Naive thymus-derived CD4-positive, alpha-beta T cell (primary cell): ENCODE data around the gene TMTC2. TPM values are rescaled to one million over a fixed set of nuclear protein-coding genes. Genes with fewer than 3 reads are reported as not detected.

Experiments used
- ATAC-seq: fragments of 150-1000 bp; cut with Tn5 transposase; 2 replicates; pipeline ENCODE4 v1.10.0; 2021; ENCODE audit warnings: mild to moderate bottlenecking, moderate library complexity
- CTCF ChIA-PET: fragments of 350-600 bp; sonication (Branson Sonifier 250); formaldehyde crosslinking; loops from one replicate; lab custom pipeline; 2021; ENCODE audit warnings: antibody characterized with exemption; lab: Charles Lee
- POLR2A ChIA-PET: fragments of 350-600 bp; sonication (Branson Sonifier 250); formaldehyde crosslinking; loops from one replicate; lab custom pipeline; 2021; ENCODE audit warnings: antibody characterized with exemption, inconsistent platforms; lab: Charles Lee
- DNase-seq, 9 donors: peaks; one replicate each; pipeline versions ENCODE4 v3.0.0 to v3.0.0-alpha.2; 2020 to 2022; ENCODE audit warnings: mixed read lengths in 1 of 9
- H3K27ac ChIP-seq: one replicate; pipeline ENCODE4 v1.7.0; 2013; ENCODE audit warnings: mild to moderate bottlenecking, low read depth, low read length, moderate library complexity
- H3K27me3 ChIP-seq, 2 donors: one replicate each; pipeline ENCODE4 v1.7.0; 2013; ENCODE audit warnings: low read length in 2 of 2, mild to moderate bottlenecking in 2 of 2, moderate library complexity in 2 of 2; ENCODE audit not compliant: control insufficient read depth in 2 of 2, insufficient read depth in 2 of 2
- H3K36me3 ChIP-seq, 3 experiments: 1 replicate in 2 of 3; 2 replicates in 1 of 3; pipeline ENCODE4 v1.7.0; 2013; ENCODE audit warnings: low read length in 3 of 3, mild to moderate bottlenecking in 3 of 3, moderate library complexity in 1 of 3; ENCODE audit not compliant: insufficient read depth in 3 of 3, control insufficient read depth in 2 of 3
- H3K4me1 ChIP-seq, 2 donors: one replicate each; pipeline ENCODE4 v1.7.0; 2013; ENCODE audit warnings: low read length in 2 of 2, mild to moderate bottlenecking in 2 of 2, moderate library complexity in 1 of 2; ENCODE audit not compliant: control insufficient read depth in 2 of 2, insufficient read depth in 2 of 2
- H3K4me3 ChIP-seq: 2 replicates; pipeline ENCODE4 v1.7.0; 2013; ENCODE audit warnings: mild to moderate bottlenecking, low read length
- H3K9me3 ChIP-seq, 3 experiments: 1 replicate in 2 of 3; 2 replicates in 1 of 3; pipeline ENCODE4 v1.7.0; 2013; ENCODE audit warnings: low read length in 3 of 3; ENCODE audit not compliant: control insufficient read depth in 2 of 3
- H3K27ac Mint-ChIP-seq, 9 donors: one replicate each; pipeline ENCODE4 v1.8.0; 2020 to 2022; ENCODE audit warnings: mixed read lengths in 9 of 9, mild to moderate bottlenecking in 8 of 9, moderate library complexity in 5 of 9, inconsistent platforms in 2 of 9
- H3K27me3 Mint-ChIP-seq, 5 donors: one replicate each; pipeline ENCODE4 v1.8.0; 2021 to 2022; ENCODE audit warnings: mixed read lengths in 5 of 5, mild to moderate bottlenecking in 1 of 5
- H3K36me3 Mint-ChIP-seq, 5 donors: one replicate each; pipeline ENCODE4 v1.8.0; 2020 to 2022; ENCODE audit warnings: mixed read lengths in 5 of 5, mild to moderate bottlenecking in 3 of 5, inconsistent platforms in 1 of 5
- H3K4me1 Mint-ChIP-seq, 7 donors: one replicate each; pipeline ENCODE4 v1.8.0; 2020 to 2022; ENCODE audit warnings: mixed read lengths in 7 of 7, mild to moderate bottlenecking in 3 of 7, inconsistent platforms in 1 of 7
- H3K4me3 Mint-ChIP-seq, 10 donors: one replicate each; pipeline ENCODE4 v1.8.0; 2020 to 2022; ENCODE audit warnings: mild to moderate bottlenecking in 10 of 10, mixed read lengths in 10 of 10, moderate library complexity in 6 of 10, inconsistent platforms in 2 of 10
- H3K9me3 Mint-ChIP-seq, 11 donors: one replicate each; pipeline ENCODE4 v1.8.0; 2020 to 2022; ENCODE audit warnings: mixed read lengths in 11 of 11, mild to moderate bottlenecking in 4 of 11, inconsistent platforms in 1 of 11, moderate library complexity in 1 of 11
- intact Hi-C, 2 donors: fragments of 100-400 bp; cut with micrococcal nuclease; formaldehyde crosslinking; loops; one replicate each; pipeline ENCODE4 v1.15.1; 2023
- polyA plus RNA-seq, 2 donors: library from polyadenylated mRNA; unstranded; fragments of 300-500 nt; fragmentation: Illumina TruSeq; gene quantifications; one replicate each; pipeline ENCODE4 v1.2.3, GENCODE V29; 2021
- total RNA-seq, 6 experiments: library from RNA in 5 of 6; stranded (reverse) in 5 of 6; gene quantifications; 1 replicate in 5 of 6; 2 replicates in 1 of 6; pipeline ENCODE4 v1.2.3 and lab custom pipeline; 2021 to 2026

The TMTC2 gene
- total and polyA plus RNA-seq, 7 experiments from 2014 or later: 3.1 to 11.1 (median 4.7) TPM; not detected in 2

DNA sequence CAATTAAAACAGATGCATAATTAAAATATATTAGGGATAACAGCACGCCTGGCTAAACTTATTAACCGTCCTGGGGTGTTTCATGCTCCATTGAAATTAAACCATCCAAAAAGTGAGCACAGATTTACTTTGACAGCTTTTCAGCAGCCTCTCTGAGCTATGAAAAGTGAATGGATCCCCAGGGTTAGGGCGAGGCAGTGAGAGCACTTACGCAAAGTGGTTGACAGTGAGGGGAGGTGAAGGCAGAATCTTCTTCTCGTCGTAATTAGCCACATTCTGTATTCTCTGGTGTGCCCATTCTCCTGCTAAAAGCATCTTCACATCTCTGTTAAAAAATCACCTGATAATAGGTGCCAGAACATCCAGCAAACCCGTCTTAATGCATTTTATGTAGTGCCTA, 1.9 kb downstream of the TMTC2 start:
- CTCF ChIA-PET: no interaction called here
- POLR2A ChIA-PET: no interaction called here
- peak overlapping the region in 9 of 10 donors; percentile 41 to 99 (median 96) for H3K4me3 Mint-ChIP-seq
- H3K27ac Mint-ChIP-seq: no peak overlapping the region
- Histone ChIP-seq H3K9me3 (no peaks in the 10 kb centered on the region), H3K4me3 (no peak overlapping the region), H3K27me3 (no peaks in the 10 kb centered on the region), H3K4me1 (no peaks in the 10 kb centered on the region), H3K36me3 (peaks cover 0 to 5% (median 0%) of the 10 kb centered on the region in 3 experiments), H3K27ac (no peak overlapping the region)
- DNase-seq (no peak), ATAC-seq (no peak)
- intact Hi-C loops: loop anchor here (5.0 to 10.0 kb wide), 4 partner anchors 309 to 1266 kb away; no protein-coding TSS in a partner anchor
- peaks cover 0 to 6% (median 0%) of the 10 kb centered on the region in 5 donors for H3K27me3 Mint-ChIP-seq
- H3K9me3 Mint-ChIP-seq: no peaks in the 10 kb centered on the region
- H3K36me3 Mint-ChIP-seq: peaks cover 0 to 9% (median 0%) of the 10 kb centered on the region in 5 donors
- peaks cover 9 to 17% (median 12%) of the 10 kb centered on the region in 7 donors for H3K4me1 Mint-ChIP-seq

DNA sequence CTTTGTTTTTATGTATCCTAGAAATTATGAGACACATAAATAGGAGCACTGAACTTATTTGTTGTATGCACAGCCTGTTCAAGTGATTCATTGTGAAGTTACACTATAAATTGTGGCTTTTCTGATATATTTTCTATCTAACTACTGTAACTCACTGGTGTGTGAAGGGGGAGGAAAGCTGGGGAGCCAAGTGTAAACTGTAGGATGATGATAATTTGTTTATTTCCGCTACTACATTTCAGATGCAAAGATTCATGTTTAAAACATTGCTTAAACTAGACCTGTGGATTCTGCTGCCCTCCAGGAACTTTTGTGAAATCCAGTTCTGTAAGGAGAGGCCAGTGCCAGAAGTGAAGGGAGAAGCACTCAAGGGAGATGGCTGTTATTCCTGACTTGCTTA, 3.3 kb downstream of the TMTC2 start:
- no peak overlapping the region for H3K4me3 ChIP-seq
- intact Hi-C loops: no loop called here
- H3K9me3 ChIP-seq: no peaks in the 10 kb centered on the region
- peaks cover 0 to 5% (median 0%) of the 10 kb centered on the region in 3 experiments for H3K36me3 ChIP-seq
- no peak for ATAC-seq
- Mint-ChIP-seq H3K36me3 (peaks cover 0 to 9% (median 0%) of the 10 kb centered on the region in 5 donors), H3K4me3 (no peak overlapping the region), H3K27ac (no peak overlapping the region), H3K4me1 (peaks cover 9 to 17% (median 11%) of the 10 kb centered on the region in 7 donors), H3K27me3 (no peaks in the 10 kb centered on the region), H3K9me3 (no peaks in the 10 kb centered on the region)
- H3K4me1 ChIP-seq: no peaks in the 10 kb centered on the region
- no peak for DNase-seq
- H3K27me3 ChIP-seq: no peaks in the 10 kb centered on the region
- CTCF ChIA-PET: no interaction called here
- H3K27ac ChIP-seq: no peak overlapping the region
- POLR2A ChIA-PET: no interaction called here

DNA sequence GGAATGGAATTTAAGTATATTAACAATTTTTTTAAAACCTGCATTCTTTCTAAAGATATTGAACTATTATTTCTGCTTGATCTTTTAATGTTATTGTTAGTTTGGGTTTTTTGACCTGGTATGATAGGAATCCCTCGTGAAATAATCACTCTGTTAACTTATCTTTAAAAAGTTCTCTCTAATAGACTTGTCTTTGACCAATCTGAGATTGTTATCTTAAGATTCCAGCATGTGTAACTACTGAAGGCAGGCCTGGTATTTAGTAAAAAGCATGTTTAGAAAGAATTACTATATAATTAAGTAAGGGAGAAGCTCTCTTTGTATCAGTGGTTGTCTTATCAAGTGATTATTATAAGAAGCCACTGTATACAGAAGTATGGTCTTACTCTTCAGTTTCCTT, 4.8 kb downstream of the TMTC2 start:
- ChIA-PET CTCF (no interaction called here), POLR2A (interaction anchor here (0.6 kb wide), 1 partner anchor 93 kb away, joined by 3 read pairs; no protein-coding TSS in a partner anchor)
- peaks cover 0 to 5% (median 0%) of the 10 kb centered on the region in 3 experiments for H3K36me3 ChIP-seq
- H3K27me3 ChIP-seq: no peaks in the 10 kb centered on the region
- H3K9me3 ChIP-seq: no peaks in the 10 kb centered on the region
- Mint-ChIP-seq H3K27me3 (no peaks in the 10 kb centered on the region), H3K36me3 (peaks cover 0 to 9% (median 0%) of the 10 kb centered on the region in 5 donors), H3K4me1 (peaks cover 4 to 15% (median 11%) of the 10 kb centered on the region in 7 donors), H3K27ac (no peak overlapping the region), H3K9me3 (no peaks in the 10 kb centered on the region), H3K4me3 (no peak overlapping the region)
- H3K4me1 ChIP-seq: no peaks in the 10 kb centered on the region
- no peak overlapping the region for H3K4me3 ChIP-seq
- H3K27ac ChIP-seq: no peak overlapping the region
- ATAC-seq: no peak
- no peak for DNase-seq
- intact Hi-C loops: no loop called here

DNA sequence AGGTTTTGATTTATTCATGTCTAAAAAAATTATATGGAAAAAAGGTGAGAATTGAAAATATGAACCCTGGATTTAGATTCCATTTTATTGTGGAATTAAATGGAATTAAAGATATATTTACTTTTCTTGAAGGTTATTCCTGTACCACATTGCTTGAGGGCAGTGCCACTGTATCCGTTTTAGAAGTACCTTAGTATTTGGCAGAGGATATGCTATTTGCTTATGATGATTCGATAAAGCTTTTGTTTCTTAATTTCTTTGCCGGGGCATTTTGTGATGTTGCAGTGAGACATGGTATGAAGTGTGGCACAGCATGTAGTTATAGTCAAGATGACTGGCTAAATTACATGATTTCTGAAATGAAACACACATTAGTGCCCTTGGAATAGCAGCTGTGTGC, 7.6 kb downstream of the TMTC2 start:
- DNase-seq (no peak), ATAC-seq (no peak)
- Mint-ChIP-seq H3K4me3 (no peak overlapping the region), H3K9me3 (no peaks in the 10 kb centered on the region), H3K27me3 (no peaks in the 10 kb centered on the region), H3K27ac (no peak overlapping the region), H3K36me3 (peaks cover 0 to 9% (median 0%) of the 10 kb centered on the region in 5 donors), H3K4me1 (peaks cover 0 to 3% (median 0%) of the 10 kb centered on the region in 7 donors)
- POLR2A ChIA-PET: no interaction called here
- H3K4me3 ChIP-seq: no peak overlapping the region
- no peaks in the 10 kb centered on the region for H3K9me3 ChIP-seq
- no peaks in the 10 kb centered on the region for H3K36me3 ChIP-seq
- intact Hi-C loops: no loop called here
- H3K4me1 ChIP-seq: no peaks in the 10 kb centered on the region
- CTCF ChIA-PET: no interaction called here
- no peaks in the 10 kb centered on the region for H3K27me3 ChIP-seq
- H3K27ac ChIP-seq: no peak overlapping the region

DNA sequence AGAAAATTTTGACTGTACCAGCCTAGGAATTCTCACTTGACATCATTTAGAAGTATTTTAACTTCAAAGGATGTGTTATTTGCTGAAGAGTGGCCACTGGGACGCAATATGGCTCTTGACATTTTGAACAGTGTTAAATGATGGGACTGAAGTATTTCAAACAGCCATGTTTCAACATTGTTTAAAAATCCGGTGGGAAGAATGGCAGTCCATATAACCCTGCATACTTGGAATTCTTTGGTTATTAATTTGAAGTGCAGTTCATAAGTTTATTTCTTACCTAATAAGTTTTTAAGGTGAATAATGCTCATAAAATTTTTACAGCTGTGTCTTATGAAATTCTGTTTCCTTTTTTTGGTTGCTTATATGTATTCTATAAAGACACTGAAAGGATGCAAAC, 8.3 kb downstream of the TMTC2 start:
- intact Hi-C loops: no loop called here
- POLR2A ChIA-PET: no interaction called here
- H3K4me3 ChIP-seq: no peak overlapping the region
- no peaks in the 10 kb centered on the region for H3K36me3 ChIP-seq
- Mint-ChIP-seq H3K4me1 (no peaks in the 10 kb centered on the region), H3K4me3 (no peak overlapping the region), H3K36me3 (peaks cover 0 to 7% (median 0%) of the 10 kb centered on the region in 5 donors), H3K9me3 (no peaks in the 10 kb centered on the region), H3K27me3 (no peaks in the 10 kb centered on the region), H3K27ac (no peak overlapping the region)
- no peaks in the 10 kb centered on the region for H3K27me3 ChIP-seq
- no peaks in the 10 kb centered on the region for H3K4me1 ChIP-seq
- CTCF ChIA-PET: interaction anchor here (3.5 kb wide), 1 partner anchor 9 kb away, joined by 18 read pairs; the partner anchor contains the start of gene TMTC2
- no peak for ATAC-seq
- no peak overlapping the region for H3K27ac ChIP-seq
- H3K9me3 ChIP-seq: no peaks in the 10 kb centered on the region
- no peak for DNase-seq

DNA sequence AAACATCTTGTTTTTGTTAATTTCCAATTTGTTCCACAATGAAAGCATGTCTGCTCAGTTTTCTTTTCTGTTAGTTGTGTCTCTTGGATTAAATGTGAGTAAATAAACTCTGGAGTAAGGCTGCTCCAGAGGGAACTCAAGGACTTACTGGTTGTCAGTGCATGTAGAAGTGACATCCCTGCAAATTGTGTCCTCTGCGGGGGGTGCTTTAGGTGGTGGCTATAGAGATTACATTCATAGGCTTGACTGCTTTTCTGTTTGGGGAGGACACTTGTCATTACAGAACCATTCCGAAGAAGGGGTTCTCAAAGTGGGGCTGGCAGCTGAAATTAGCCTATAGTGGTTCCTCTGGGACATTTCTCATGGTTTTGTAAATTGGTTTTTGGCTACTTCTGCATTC, 8.8 kb downstream of the TMTC2 start:
- H3K4me3 ChIP-seq: no peak overlapping the region
- Mint-ChIP-seq H3K4me1 (no peaks in the 10 kb centered on the region), H3K27me3 (no peaks in the 10 kb centered on the region), H3K4me3 (no peak overlapping the region), H3K27ac (no peak overlapping the region), H3K36me3 (peaks cover 0 to 6% (median 0%) of the 10 kb centered on the region in 5 donors), H3K9me3 (no peaks in the 10 kb centered on the region)
- no peaks in the 10 kb centered on the region for H3K9me3 ChIP-seq
- intact Hi-C loops: no loop called here
- no peak overlapping the region for H3K27ac ChIP-seq
- H3K4me1 ChIP-seq: no peaks in the 10 kb centered on the region
- ChIA-PET POLR2A (no interaction called here), CTCF (interaction anchor here (3.5 kb wide), 1 partner anchor 10 kb away, joined by 18 read pairs; the partner anchor contains the start of gene TMTC2)
- no peak for DNase-seq
- ATAC-seq: no peak
- H3K36me3 ChIP-seq: no peaks in the 10 kb centered on the region
- no peaks in the 10 kb centered on the region for H3K27me3 ChIP-seq

DNA sequence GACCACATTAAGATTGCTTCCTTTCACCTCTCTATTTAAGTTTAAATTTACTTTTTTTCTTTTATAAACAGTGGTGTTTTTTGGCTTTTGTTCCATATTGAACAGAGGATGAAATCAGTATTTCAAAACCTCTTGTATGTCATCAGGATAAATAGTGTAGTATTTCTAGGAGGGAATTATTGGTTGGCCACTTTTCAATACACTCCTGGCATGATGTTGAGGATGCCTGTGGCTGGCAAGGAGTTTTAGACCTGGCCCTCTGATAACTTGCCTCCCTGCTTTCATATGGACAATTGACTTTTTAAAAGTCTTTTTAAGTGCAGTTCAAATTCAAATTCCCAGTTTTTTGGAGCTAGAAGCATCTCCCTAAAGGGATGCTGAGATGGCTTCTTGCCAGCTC, 9.8 kb downstream of the TMTC2 start:
- CTCF ChIA-PET: interaction anchor here (3.5 kb wide), 1 partner anchor 11 kb away, joined by 18 read pairs; the partner anchor contains the start of gene TMTC2
- no peaks in the 10 kb centered on the region for H3K27me3 ChIP-seq
- Mint-ChIP-seq H3K36me3 (peaks cover 0 to 6% (median 0%) of the 10 kb centered on the region in 5 donors), H3K4me1 (no peaks in the 10 kb centered on the region), H3K27me3 (no peaks in the 10 kb centered on the region), H3K9me3 (no peaks in the 10 kb centered on the region), H3K27ac (no peak overlapping the region), H3K4me3 (no peak overlapping the region)
- no peak overlapping the region for H3K27ac ChIP-seq
- POLR2A ChIA-PET: no interaction called here
- no peak for DNase-seq
- intact Hi-C loops: no loop called here
- no peak overlapping the region for H3K4me3 ChIP-seq
- H3K9me3 ChIP-seq: no peaks in the 10 kb centered on the region
- no peaks in the 10 kb centered on the region for H3K4me1 ChIP-seq
- H3K36me3 ChIP-seq: no peaks in the 10 kb centered on the region
- no peak for ATAC-seq
